ENCODE data around the gene PIK3R2. TPM values are rescaled to one million over a fixed set of nuclear protein-coding genes. Genes with fewer than 3 reads are reported as not detected.

The PIK3R2 gene
- polyA plus RNA-seq, 1 donor from 2014 or later = 14.8 TPM

GRCh38 chr19:18198374-18198773 is 45.4 kb downstream of the PIK3R2 start:
- Histone ChIP-seq H3K9ac (ENCODE audit: low read length) (no peak overlapping the region), H3K36me3 (ENCODE audit: insufficient read depth, low read length) (no peaks in the 10 kb centered on the region), H3K27me3 (ENCODE audit: insufficient read depth, low read depth, low read length) (no peaks in the 10 kb centered on the region), H2AFZ (ENCODE audit: low read depth, low read length) (no peak overlapping the region), H4K20me1 (ENCODE audit: insufficient read depth) (no peaks in the 10 kb centered on the region), H3K4me3 (ENCODE audit: low read length) (no peak overlapping the region), H3K27ac (ENCODE audit: low read length) (no peak overlapping the region), H3K79me2 (replicated peaks; ENCODE audit: insufficient read depth, low read length) (peaks cover 16% of the 10 kb centered on the region), H3F3A (ENCODE audit: insufficient read depth, low read length, poor library complexity, severe bottlenecking) (no peaks in the 10 kb centered on the region), H3K9me3 (ENCODE audit: low read length) (no peaks in the 10 kb centered on the region), H3K9me2 (ENCODE audit: insufficient read depth, low read length) (no peaks in the 10 kb centered on the region), H3K4me2 (ENCODE audit: low read length) (no peak overlapping the region)
- TF ChIP-seq, protein P1, sequence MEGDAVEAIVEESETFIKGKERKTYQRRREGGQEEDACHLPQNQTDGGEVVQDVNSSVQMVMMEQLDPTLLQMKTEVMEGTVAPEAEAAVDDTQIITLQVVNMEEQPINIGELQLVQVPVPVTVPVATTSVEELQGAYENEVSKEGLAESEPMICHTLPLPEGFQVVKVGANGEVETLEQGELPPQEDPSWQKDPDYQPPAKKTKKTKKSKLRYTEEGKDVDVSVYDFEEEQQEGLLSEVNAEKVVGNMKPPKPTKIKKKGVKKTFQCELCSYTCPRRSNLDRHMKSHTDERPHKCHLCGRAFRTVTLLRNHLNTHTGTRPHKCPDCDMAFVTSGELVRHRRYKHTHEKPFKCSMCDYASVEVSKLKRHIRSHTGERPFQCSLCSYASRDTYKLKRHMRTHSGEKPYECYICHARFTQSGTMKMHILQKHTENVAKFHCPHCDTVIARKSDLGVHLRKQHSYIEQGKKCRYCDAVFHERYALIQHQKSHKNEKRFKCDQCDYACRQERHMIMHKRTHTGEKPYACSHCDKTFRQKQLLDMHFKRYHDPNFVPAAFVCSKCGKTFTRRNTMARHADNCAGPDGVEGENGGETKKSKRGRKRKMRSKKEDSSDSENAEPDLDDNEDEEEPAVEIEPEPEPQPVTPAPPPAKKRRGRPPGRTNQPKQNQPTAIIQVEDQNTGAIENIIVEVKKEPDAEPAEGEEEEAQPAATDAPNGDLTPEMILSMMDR (IDR thresholded peaks at IDR 0.05; ENCODE audit: poor library complexity, severe bottlenecking) = no peak
- TF ChIP-seq RAD21 (conservative IDR thresholded peaks at IDR 0.05) = no peak
- TF ChIP-seq REST (IDR thresholded peaks at IDR 0.05; ENCODE audit: borderline replicate concordance) = no peak
- TF ChIP-seq EP300 (conservative IDR thresholded peaks at IDR 0.05; ENCODE audit: poor library complexity, severe bottlenecking) = no peak
- no peak for TF ChIP-seq EZH2 (IDR thresholded peaks at IDR 0.05; ENCODE audit: borderline replicate concordance, insufficient read depth, low read length, poor library complexity, severe bottlenecking)
- TF ChIP-seq SMC3 (conservative IDR thresholded peaks at IDR 0.05; ENCODE audit: poor library complexity) = no peak
- TF ChIP-seq POLR2AphosphoS5 (IDR thresholded peaks at IDR 0.05) = no peak
- TF ChIP-seq MXI1 (conservative IDR thresholded peaks at IDR 0.05; ENCODE audit: poor library complexity, severe bottlenecking) = no peak
- TF ChIP-seq TAF1 (IDR thresholded peaks at IDR 0.05; ENCODE audit: low read depth) = no peak

DNA sequence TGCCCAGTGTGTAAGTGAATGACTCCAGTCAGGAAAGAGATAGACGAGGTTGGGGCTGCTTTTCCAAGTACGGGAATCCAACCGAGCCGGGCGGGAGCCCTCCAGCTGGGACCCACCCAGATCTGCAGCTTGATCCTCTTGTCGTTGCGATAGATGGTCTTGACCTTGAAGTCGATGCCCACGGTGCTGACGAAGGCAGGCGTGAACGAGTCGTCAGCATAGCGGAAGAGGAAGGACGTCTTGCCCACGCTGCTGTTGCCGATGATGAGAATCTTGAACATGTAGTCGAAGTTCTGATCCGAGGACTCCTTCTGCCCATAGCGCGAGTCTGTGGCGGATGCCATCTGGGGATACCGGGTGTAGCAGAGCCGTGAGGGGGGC is 49.4 kb downstream of the PIK3R2 start:
- Histone ChIP-seq H4K20me1 (ENCODE audit: insufficient read depth) (no peaks in the 10 kb centered on the region), H3K36me3 (ENCODE audit: insufficient read depth, low read length) (no peaks in the 10 kb centered on the region), H3K4me2 (ENCODE audit: low read length) (peak overlapping the region; percentile 72), H3K27ac (ENCODE audit: low read length) (no peak overlapping the region), H3K79me2 (replicated peaks; ENCODE audit: insufficient read depth, low read length) (peaks cover 16% of the 10 kb centered on the region), H3K9me3 (ENCODE audit: low read length) (no peaks in the 10 kb centered on the region), H2AFZ (ENCODE audit: low read depth, low read length) (no peak overlapping the region), H3K9ac (ENCODE audit: low read length) (peak overlapping the region; percentile 96), H3K4me3 (ENCODE audit: low read length) (peak overlapping the region; percentile 92), H3K27me3 (ENCODE audit: insufficient read depth, low read depth, low read length) (no peaks in the 10 kb centered on the region), H3F3A (ENCODE audit: insufficient read depth, low read length, poor library complexity, severe bottlenecking) (peaks cover 3% of the 10 kb centered on the region), H3K9me2 (ENCODE audit: insufficient read depth, low read length) (no peaks in the 10 kb centered on the region)
- TF ChIP-seq MXI1 (conservative IDR thresholded peaks at IDR 0.05; ENCODE audit: poor library complexity, severe bottlenecking) = no peak
- TF ChIP-seq SMC3 (conservative IDR thresholded peaks at IDR 0.05; ENCODE audit: poor library complexity) = no peak
- TF ChIP-seq EZH2 (IDR thresholded peaks at IDR 0.05; ENCODE audit: borderline replicate concordance, insufficient read depth, low read length, poor library complexity, severe bottlenecking) = no peak
- TF ChIP-seq POLR2AphosphoS5 (IDR thresholded peaks at IDR 0.05) = no peak
- no peak for TF ChIP-seq RAD21 (conservative IDR thresholded peaks at IDR 0.05)
- TF ChIP-seq, protein P1 (IDR thresholded peaks at IDR 0.05; ENCODE audit: poor library complexity, severe bottlenecking) = no peak
- TF ChIP-seq TAF1 (IDR thresholded peaks at IDR 0.05; ENCODE audit: low read depth) = no peak
- TF ChIP-seq REST (IDR thresholded peaks at IDR 0.05; ENCODE audit: borderline replicate concordance) = no peak
- no peak for TF ChIP-seq EP300 (conservative IDR thresholded peaks at IDR 0.05; ENCODE audit: poor library complexity, severe bottlenecking)

Measured in neural cell (in vitro differentiated cells).